Spinal cord (tissue), 10 donors: ENCODE measurements around the gene KCNA1. TPM values are rescaled to one million over a fixed set of nuclear protein-coding genes. Genes with fewer than 3 reads are reported as not detected.

Source experiments
- DNase-seq, 6 donors: peaks; one replicate each; pipeline versions ENCODE4 v3.0.0 to v3.0.0-alpha.2; 2013 to 2015; ENCODE audit warnings: low spot score in 6 of 6, low read depth in 4 of 6
- H3K27ac ChIP-seq: one replicate; pipeline ENCODE4 v1.5.1; 2013; ENCODE audit warnings: low read depth, low read length, control low read depth
- H3K27me3 ChIP-seq: one replicate; pipeline ENCODE4 v1.6.1; 2013; ENCODE audit warnings: low read length; ENCODE audit not compliant: control insufficient read depth, insufficient read depth
- H3K36me3 ChIP-seq: one replicate; pipeline ENCODE4 v1.6.1; 2013; ENCODE audit warnings: low read length; ENCODE audit not compliant: control insufficient read depth, insufficient read depth
- H3K4me1 ChIP-seq: one replicate; pipeline ENCODE4 v1.6.1; 2013; ENCODE audit warnings: low read length; ENCODE audit not compliant: control insufficient read depth, insufficient read depth
- H3K4me3 ChIP-seq: one replicate; pipeline ENCODE4 v1.5.1; 2013; ENCODE audit warnings: low read depth, low read length, control low read depth
- H3K9me3 ChIP-seq: one replicate; pipeline ENCODE4 v1.6.1; 2013; ENCODE audit warnings: low read length; ENCODE audit not compliant: control insufficient read depth, insufficient read depth
- WGBS: methylation state at CpG from one replicate; pipeline ENCODE4 v1.1.5; 2013; ENCODE audit warnings: missing lambda C conversion rate; ENCODE audit not compliant: insufficient coverage; 5-methylcytosine and 5-hydroxymethylcytosine counted together
- long read RNA-seq, 4 donors: transcript quantifications; one replicate each; lab custom pipeline, GENCODE V29; 2026
- polyA plus RNA-seq, 2 donors: library from polyadenylated mRNA; unstranded; fragments of 120-200 nt; gene quantifications; one replicate each; pipeline ENCODE4 v1.2.1, GENCODE V29; 2013; ENCODE audit not compliant: insufficient read length in 2 of 2
- total RNA-seq, 2 donors: library from RNA; depleted of rRNA in 1 of 2; stranded (reverse); fragments of 120-200 nt in 1 of 2; fragments of >200 nt in 1 of 2; gene quantifications; one replicate each; pipeline versions ENCODE4 v1.2.3 to v1.2.4, GENCODE V29; 2013 to 2014
- donor health status: healthy.

KCNA1 gene
- total RNA-seq, result 10 to 100 TPM in 1 of 2 donors, 1 to 10 TPM in 1; 1.9 to 21.8 TPM
- 1 to 10 TPM; 7.1 to 7.5 TPM for polyA plus RNA-seq
- long read RNA-seq, donor 1, result 0 reads
- long read RNA-seq, donor 2, result 0 reads
- long read RNA-seq, donor 3, result 0 reads
- long read RNA-seq, donor 4, result 0 reads

DNA sequence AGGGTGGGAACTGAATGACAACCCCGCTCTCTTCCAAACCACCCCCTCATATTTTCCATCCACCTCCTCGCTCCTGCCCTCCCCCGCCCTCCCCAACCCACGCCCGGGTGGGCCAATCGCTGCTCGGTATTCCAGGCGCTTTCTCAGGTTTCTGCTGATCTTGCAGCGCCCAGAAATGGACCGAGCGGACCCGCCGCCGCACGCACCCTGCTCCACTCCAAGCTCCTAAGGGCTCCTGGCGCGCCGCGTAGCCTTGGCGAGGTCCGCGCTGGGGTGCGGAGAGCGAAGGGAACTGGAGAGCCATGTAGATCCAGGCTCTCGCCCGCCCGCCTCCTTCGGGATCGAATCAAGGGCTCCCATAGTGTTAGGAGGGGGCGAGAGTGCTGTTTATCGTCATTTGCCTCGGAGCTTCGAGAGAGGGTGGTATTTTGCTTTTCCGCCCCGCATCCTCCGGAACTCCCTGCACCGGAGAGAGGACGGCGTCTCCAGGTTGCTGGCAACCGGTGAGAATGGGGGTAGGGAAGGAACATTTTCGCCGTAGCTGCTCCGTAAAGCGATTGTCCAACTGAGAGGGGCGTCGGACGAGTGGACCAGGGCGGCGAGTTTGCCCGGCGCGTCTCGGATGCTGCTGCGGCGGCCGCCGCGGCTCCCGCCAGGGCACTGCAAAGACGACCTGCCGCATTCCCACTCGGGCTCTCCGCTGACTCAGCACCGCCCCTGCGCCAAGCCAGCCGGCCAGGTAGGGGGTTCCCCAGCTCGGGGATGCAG, at the start of gene KCNA1:
TSS of gene KCNA1 (plus strand) at position 172 of the 768 bp plus-strand sequence. CDS start 1,474 bp downstream, outside the sequence.
- no peaks in the 10 kb centered on the region for H3K9me3 ChIP-seq
- no peaks in the 10 kb centered on the region for H3K36me3 ChIP-seq
- WGBS, result under 1% methylated on average over 66 of the region's 67 CpGs
- peak within 1 kb of the TSS; percentile 45 for H3K4me3 ChIP-seq
- H3K27me3 ChIP-seq, result peaks cover 61% of the 10 kb centered on the region
- peak in 2 of 6 donors; percentile 66 to 67 for DNase-seq
- peaks cover 30% of the 10 kb centered on the region for H3K4me1 ChIP-seq
- no peak within 1 kb of the TSS for H3K27ac ChIP-seq

DNA sequence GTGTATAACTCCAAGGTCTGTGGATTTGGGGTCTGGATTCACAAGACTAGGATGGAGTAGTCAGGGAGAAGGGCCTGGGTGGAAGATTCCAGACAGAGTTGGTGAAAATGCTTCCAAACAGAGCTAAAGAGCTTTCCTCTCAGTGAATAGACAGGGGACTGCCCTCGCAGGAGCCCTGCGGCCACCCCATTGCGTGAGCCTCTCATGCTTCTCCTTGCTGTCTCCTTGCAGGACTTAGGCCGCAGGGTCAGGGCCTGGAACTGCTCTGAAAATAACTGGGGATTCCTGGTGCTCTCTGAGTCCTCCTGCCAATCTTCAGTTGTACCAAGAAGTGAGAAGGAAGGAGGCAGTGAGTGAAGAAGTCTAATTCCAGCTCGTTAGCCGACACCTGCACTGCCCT, 49.0 kb upstream of the KCNA1 start:
- no peak overlapping the region for H3K27ac ChIP-seq
- peaks cover 6% of the 10 kb centered on the region for H3K27me3 ChIP-seq
- WGBS, result 92% methylated on average over 6 of the region's 6 CpGs
- H3K9me3 ChIP-seq, result no peaks in the 10 kb centered on the region
- no peak for DNase-seq
- H3K4me3 ChIP-seq, result no peak overlapping the region
- peaks cover 24% of the 10 kb centered on the region for H3K4me1 ChIP-seq
- no peaks in the 10 kb centered on the region for H3K36me3 ChIP-seq

DNA sequence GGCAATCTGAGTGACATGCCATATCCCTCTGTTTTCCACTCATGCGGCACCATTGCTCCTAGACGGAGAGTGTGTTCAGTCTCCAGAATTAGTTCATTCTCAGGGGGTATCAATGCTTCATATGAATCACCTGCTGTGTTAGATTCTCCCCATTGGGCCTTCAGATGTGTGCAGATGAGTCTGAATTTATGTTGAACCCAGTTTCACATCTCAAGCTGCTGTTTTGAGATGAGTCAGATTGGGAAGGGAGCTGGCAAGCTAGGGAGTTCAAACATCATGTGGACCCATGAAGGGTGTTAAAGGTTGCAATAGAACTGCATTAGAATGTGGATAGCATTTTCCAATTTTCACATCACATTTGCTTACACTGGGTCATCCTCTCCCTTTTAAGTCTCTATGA, 46.9 kb upstream of the KCNA1 start:
- DNase-seq, result no peak
- no peaks in the 10 kb centered on the region for H3K9me3 ChIP-seq
- H3K27ac ChIP-seq, result no peak overlapping the region
- no peak overlapping the region for H3K4me3 ChIP-seq
- no peaks in the 10 kb centered on the region for H3K36me3 ChIP-seq
- H3K27me3 ChIP-seq, result peaks cover 2% of the 10 kb centered on the region
- peaks cover 20% of the 10 kb centered on the region for H3K4me1 ChIP-seq
- WGBS, result 87% methylated on average over 2 of the region's 2 CpGs

DNA sequence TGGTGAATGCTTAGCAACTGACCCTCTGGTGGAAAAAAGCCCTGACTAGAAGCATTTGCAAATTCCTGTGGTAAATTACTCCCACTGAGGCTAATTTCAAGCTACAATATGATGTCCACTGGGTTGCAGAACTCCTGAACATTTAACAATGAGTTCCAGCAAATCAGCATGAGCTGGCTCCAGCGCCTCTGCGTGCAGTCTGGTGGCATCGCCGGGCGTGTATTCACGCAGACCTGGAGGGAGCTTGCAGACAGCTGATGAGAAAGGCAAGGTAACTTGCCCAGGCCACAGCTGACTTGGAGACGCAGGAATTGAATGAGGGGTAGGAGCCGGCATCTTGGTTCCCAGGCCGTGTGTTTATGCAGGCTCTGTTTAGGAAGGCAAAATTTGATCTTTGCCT, 45.1 kb upstream of the KCNA1 start:
- Histone ChIP-seq H3K36me3 (no peaks in the 10 kb centered on the region), H3K27me3 (no peaks in the 10 kb centered on the region), H3K4me3 (no peak overlapping the region), H3K9me3 (no peaks in the 10 kb centered on the region), H3K27ac (no peak overlapping the region), H3K4me1 (peaks cover 10% of the 10 kb centered on the region)
- DNase-seq, result no peak
- 88% methylated on average over 9 of the region's 9 CpGs for WGBS

DNA sequence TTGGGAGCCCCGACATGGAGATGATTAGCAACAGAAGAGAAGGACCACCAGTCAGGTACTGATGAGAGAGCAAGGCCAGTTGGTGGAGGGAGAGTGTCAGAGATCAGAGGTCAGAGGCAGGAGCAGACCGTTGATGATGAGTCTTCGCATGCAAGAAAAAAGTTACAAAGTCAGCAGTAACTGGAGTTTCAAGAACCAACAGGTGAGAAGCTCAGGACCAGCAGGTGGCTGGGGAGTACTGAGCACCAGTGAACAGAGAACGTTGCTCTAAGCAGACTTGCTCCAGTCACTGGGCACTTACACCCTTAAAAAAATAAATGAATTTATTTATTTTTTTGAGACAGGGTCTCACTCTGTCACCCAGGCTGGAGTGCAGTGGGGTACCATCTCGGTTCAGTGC, 44.5 kb upstream of the KCNA1 start:
- 83% methylated on average over 4 of the region's 5 CpGs for WGBS

DNA sequence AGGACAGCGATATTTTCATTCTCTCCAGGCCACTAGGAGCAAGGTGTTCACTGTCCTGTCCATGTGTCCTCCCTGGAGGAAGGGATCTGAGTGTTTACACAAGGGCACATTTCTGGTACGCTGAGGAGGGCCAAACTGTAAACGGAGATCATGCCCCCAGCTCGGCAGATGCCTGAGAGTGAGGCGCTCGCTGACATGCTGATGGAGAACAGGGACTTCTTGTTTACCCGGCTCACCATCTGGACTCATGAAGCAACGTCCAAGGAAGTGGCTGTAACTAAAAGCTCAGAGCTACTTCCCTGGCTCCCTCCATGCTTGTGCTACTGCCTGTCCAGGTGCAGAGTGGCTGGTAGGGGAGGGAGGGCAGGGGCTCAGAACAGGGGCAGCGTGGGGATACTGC, 43.4 kb upstream of the KCNA1 start:
- DNase-seq, result peak in 2 of 6 donors; percentile 27 to 48
- no peaks in the 10 kb centered on the region for H3K27me3 ChIP-seq

More for the DNA sequence above, 44.5 kb upstream of the KCNA1 start:
- no peak for DNase-seq
- Histone ChIP-seq H3K9me3 (no peaks in the 10 kb centered on the region), H3K4me1 (peaks cover 4% of the 10 kb centered on the region), H3K27ac (no peak overlapping the region), H3K4me3 (no peak overlapping the region), H3K36me3 (no peaks in the 10 kb centered on the region), H3K27me3 (no peaks in the 10 kb centered on the region)

DNA sequence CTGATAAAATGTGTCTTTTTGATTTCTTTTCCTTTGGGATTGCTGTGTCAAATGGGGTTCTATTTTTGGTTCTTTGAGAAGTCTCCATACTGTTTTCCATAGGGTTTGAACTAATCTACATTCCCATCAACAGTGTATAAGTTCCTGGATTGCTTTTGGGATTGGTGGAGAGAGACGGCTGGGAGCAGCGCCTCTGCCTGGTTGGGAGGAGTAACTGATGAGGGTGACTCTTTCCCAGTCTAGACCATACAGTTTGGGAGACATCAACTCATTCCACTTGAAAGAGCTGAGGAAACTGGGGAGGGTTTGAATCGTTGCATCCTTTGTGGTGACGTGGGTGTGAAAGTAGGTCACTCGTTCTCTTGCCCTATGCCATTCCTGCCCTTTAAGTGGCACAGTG, 42.3 kb upstream of the KCNA1 start:
- H3K36me3 ChIP-seq, result no peaks in the 10 kb centered on the region
- H3K9me3 ChIP-seq, result no peaks in the 10 kb centered on the region
- no peak overlapping the region for H3K4me3 ChIP-seq
- no peaks in the 10 kb centered on the region for H3K27me3 ChIP-seq
- no peak overlapping the region for H3K27ac ChIP-seq
- no peak for DNase-seq
- H3K4me1 ChIP-seq, result peaks cover 2% of the 10 kb centered on the region
- WGBS, result 92% methylated on average over 5 of the region's 5 CpGs

More for the DNA sequence above, 43.4 kb upstream of the KCNA1 start:
- Histone ChIP-seq H3K36me3 (no peaks in the 10 kb centered on the region), H3K9me3 (no peaks in the 10 kb centered on the region), H3K4me3 (no peak overlapping the region), H3K4me1 (peaks cover 2% of the 10 kb centered on the region), H3K27ac (no peak overlapping the region)
- WGBS, result 39% methylated on average over 8 of the region's 9 CpGs

DNA sequence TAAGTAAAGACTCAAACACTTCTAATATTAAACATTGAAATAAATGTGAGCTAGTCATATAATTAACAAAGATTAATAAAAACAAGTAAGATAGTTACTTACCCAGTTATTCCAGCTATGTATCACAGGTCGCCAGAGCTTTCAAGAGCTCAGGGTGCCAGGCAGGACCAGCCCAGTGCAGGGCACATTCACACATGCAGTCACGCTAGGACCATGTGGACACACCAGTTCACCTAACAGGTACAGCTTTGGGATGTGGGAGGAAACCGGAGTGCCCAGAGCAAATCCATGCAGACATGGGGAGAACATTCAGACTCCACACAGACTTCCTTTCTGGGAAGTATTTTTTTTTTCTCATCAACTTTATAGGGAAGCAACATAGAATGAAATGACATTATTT, 39.3 kb upstream of the KCNA1 start:
- DNase-seq, result no peak
- H3K27me3 ChIP-seq, result no peaks in the 10 kb centered on the region
- WGBS, result no CpG with 5 or more reads among the region's 3 CpGs
- H3K27ac ChIP-seq, result no peak overlapping the region
- no peaks in the 10 kb centered on the region for H3K9me3 ChIP-seq
- peaks cover 2% of the 10 kb centered on the region for H3K4me1 ChIP-seq
- H3K36me3 ChIP-seq, result no peaks in the 10 kb centered on the region
- H3K4me3 ChIP-seq, result no peak overlapping the region

DNA sequence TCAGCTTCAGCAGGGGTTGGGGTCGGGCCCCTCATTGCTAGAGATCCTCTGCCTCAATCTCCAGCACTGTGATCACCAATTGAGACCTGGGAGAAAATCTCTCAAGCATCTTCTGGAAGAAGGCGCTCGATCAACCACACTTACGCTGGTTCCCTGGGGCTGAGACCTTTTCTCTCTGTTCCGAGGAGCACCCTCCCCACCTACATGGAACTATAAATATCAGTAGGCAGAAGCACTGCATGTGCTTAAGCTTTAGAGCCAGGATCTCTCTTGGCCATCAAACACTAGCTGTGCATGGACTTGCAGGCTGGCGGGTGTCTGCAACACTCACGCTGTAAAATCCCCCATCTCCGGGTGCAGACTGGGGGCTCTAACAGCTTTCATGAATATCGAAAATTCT, 38.2 kb upstream of the KCNA1 start:
- no peak overlapping the region for H3K27ac ChIP-seq
- H3K4me1 ChIP-seq, result no peaks in the 10 kb centered on the region
- no peaks in the 10 kb centered on the region for H3K27me3 ChIP-seq
- H3K36me3 ChIP-seq, result no peaks in the 10 kb centered on the region
- WGBS, result 88% methylated on average over 4 of the region's 9 CpGs
- H3K9me3 ChIP-seq, result no peaks in the 10 kb centered on the region
- no peak overlapping the region for H3K4me3 ChIP-seq
- no peak for DNase-seq

DNA sequence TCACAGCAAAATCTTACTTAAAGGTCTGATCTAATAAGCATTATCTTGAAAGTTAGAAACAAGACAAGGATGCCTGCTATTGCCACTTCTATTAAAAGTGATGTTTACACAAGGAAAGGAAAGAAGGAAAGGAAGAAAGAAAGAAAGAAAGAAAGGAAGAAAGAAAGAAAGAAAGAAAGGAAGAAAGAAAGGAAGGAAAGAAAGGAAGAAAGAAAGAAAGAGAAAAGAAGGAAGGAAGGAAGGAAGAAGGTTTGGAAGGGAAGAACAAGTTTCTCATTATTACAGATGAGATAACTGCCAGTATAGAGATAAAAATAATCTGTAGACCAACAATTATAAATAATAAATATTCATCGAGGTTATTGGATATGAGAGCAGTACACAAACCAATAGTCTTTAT, 35.8 kb upstream of the KCNA1 start:
- no peaks in the 10 kb centered on the region for H3K9me3 ChIP-seq
- no peak overlapping the region for H3K4me3 ChIP-seq
- no peaks in the 10 kb centered on the region for H3K4me1 ChIP-seq
- no peak overlapping the region for H3K27ac ChIP-seq
- no peaks in the 10 kb centered on the region for H3K36me3 ChIP-seq
- no peaks in the 10 kb centered on the region for H3K27me3 ChIP-seq
- DNase-seq, result no peak
- no CpG with 5 or more reads among the region's 1 CpG for WGBS
